ENCODE measurements around the gene HES1.

HES1 gene

GRCh38 chr3:194178128-194178527 is 42.2 kb downstream of the HES1 start:
- TF ChIP-seq, protein P1, sequence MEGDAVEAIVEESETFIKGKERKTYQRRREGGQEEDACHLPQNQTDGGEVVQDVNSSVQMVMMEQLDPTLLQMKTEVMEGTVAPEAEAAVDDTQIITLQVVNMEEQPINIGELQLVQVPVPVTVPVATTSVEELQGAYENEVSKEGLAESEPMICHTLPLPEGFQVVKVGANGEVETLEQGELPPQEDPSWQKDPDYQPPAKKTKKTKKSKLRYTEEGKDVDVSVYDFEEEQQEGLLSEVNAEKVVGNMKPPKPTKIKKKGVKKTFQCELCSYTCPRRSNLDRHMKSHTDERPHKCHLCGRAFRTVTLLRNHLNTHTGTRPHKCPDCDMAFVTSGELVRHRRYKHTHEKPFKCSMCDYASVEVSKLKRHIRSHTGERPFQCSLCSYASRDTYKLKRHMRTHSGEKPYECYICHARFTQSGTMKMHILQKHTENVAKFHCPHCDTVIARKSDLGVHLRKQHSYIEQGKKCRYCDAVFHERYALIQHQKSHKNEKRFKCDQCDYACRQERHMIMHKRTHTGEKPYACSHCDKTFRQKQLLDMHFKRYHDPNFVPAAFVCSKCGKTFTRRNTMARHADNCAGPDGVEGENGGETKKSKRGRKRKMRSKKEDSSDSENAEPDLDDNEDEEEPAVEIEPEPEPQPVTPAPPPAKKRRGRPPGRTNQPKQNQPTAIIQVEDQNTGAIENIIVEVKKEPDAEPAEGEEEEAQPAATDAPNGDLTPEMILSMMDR (IDR thresholded peaks at IDR 0.05; ENCODE audit: control insufficient read depth, extremely low read depth, insufficient read depth), result no peak
- DNase-seq (ENCODE audit: low read depth), result no peak
- no peak overlapping the region for H3K4me3 ChIP-seq (ENCODE audit: low read depth, low read length)

DNA sequence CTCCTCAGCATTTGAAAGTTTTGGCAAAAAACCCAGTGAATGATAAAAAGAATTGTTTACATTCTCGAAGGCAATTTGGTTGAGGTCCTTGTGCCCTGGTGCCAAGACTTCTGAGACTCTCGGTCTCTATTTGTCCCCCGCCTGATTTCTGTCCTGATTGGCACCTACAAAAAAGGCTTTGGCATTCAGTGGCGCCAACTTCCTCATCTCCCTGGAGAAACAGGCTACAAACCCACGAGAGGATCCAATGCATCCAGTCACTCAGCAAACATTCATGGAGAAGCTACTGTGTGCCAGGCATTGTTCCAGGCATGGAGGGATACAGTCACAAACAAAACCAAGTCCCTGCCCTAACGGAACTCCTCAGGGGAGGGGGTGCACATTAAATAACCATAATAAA is 42.7 kb downstream of the HES1 start:
- TF ChIP-seq, protein P1 (IDR thresholded peaks at IDR 0.05; ENCODE audit: control insufficient read depth, extremely low read depth, insufficient read depth), result no peak
- DNase-seq (ENCODE audit: low read depth), result peak; percentile 22
- H3K4me3 ChIP-seq (ENCODE audit: low read depth, low read length), result no peak overlapping the region

- H3K4me3 ChIP-seq (ENCODE audit: low read depth, low read length), result no peak overlapping the region
- TF ChIP-seq, protein P1 (IDR thresholded peaks at IDR 0.05; ENCODE audit: control insufficient read depth, extremely low read depth, insufficient read depth), result no peak
- DNase-seq (ENCODE audit: low read depth), result no peak
These were observed 44.6 kb downstream of the HES1 start for GRCh38 chr3:194180570-194180969.

DNA sequence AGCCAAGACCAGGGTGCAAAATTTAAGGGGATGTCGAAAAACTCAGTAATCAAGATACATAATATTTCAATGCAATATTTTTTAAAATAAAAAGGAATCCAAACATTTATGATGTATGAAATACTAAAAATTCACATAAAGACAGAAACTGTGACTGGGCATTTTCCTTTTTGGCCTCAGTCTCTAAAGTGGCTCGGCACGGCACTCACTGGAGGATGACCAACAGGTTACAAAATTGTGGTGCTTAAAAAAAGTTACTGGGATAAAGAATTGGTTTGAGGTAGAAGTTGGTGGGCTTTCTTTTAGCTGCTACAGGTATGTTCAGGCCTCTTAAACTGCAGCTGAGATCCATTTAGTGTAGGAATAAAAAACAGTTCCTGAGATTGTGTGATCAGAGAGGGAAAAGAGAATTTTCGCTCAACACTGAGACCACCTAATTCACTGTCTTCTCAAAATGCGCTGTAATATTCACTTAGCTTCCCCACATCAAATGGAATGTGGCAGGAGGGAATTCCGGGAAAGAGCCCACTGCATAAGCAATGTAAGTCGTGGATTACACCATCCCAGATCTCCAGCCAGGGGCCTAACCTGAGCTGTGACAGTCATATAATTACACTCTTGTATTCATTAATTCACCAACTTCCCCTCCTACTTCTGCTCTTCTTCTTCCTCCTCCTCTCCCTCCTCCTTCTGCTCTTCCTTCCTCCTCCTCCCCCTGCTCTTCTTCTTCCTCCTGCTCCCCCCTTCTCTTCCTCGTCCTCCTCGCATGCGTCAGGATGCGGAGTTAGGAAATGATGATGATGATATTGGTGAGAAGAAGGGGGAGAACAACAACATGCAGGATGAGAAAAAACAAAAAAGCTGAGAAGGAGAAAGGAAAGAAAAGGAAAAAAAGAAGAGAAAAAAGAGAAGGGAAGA is 45.9 kb downstream of the HES1 start:
- H3K4me3 ChIP-seq (ENCODE audit: low read depth, low read length), result no peak overlapping the region
- TF ChIP-seq, protein P1 (IDR thresholded peaks at IDR 0.05; ENCODE audit: control insufficient read depth, extremely low read depth, insufficient read depth), result no peak
- no peak for DNase-seq (ENCODE audit: low read depth)

DNA sequence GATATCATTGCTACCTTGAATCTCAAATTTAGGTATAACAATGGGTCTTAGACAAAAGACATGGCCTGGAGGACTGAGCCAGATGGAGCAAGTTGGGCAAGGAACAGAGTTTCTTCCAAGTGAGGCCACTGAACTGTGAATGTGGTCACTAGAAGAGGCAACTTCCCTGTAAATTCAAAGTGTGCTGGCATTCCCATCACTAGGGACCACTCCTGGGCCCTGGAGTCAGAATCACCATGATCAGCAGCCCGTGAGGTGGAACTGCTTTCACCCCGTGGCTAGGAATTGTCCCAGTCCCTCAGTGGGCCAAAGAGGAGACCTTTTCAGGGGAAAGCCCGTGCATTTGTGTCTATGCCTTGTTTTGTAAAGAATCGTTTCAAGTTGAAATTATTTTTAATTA is 47.3 kb downstream of the HES1 start:
- DNase-seq (ENCODE audit: low read depth), result no peak
- TF ChIP-seq, protein P1 (IDR thresholded peaks at IDR 0.05; ENCODE audit: control insufficient read depth, extremely low read depth, insufficient read depth), result no peak
- H3K4me3 ChIP-seq (ENCODE audit: low read depth, low read length), result no peak overlapping the region

DNA sequence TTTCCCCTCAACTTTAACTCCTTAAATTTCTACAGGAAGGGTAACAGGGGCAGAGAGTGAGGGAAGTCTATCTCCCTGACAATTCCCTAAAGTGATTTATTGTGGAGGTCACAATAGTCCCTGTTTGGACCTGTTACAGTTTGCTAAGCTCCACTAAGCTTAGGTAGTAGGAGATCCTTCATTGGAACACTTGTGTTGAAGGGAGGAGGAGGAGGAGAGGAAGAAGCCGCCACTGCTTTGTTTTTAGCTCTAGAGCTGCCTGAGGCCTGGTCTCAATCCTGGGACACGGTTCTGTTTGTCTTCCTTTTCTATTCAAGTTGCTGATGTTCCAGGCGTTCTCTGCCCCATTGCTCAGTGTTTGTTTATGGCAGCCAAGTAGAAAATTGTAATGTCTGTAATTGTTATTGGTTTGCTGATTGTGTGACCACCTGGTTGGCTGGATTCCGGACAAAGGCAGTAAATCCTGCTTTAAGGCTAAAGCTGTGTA is 48.4 kb downstream of the HES1 start:
- TF ChIP-seq, protein P1 (IDR thresholded peaks at IDR 0.05; ENCODE audit: control insufficient read depth, extremely low read depth, insufficient read depth), result no peak
- peak; percentile 34 for DNase-seq (ENCODE audit: low read depth)
- no peak overlapping the region for H3K4me3 ChIP-seq (ENCODE audit: low read depth, low read length)
